Activated CD4-positive, CD25-positive, alpha-beta regulatory T cell treated with anti-CD3 and anti-CD28 coated beads, Interleukin-2, amount 50 U/mL, for 16 hours (primary cell): ENCODE data around the gene SUGCT.
"Not testable (repeated sequence)": the region's sequence is repeated elsewhere in the genome, so short reads cannot be mapped to it uniquely, and the experiment has no call there.

Experiments used
- DNase-seq: peaks from one replicate; pipeline ENCODE4 v3.0.0-alpha.2; 2020; ENCODE audit warnings: low read depth, low spot score

The SUGCT gene

GRCh38 chr7:40402661-40403060 is 267.9 kb downstream of the SUGCT start:
- no peak for DNase-seq

- no peak for DNase-seq
These were observed 269.1 kb downstream of the SUGCT start for GRCh38 chr7:40403703-40404476.

- DNase-seq: no peak
These were observed 271.2 kb downstream of the SUGCT start for GRCh38 chr7:40405991-40406390.

GRCh38 chr7:40412323-40412722 is 277.5 kb downstream of the SUGCT start:
- no peak for DNase-seq

GRCh38 chr7:40414704-40415103 is 279.9 kb downstream of the SUGCT start:
- not testable (repeated sequence) for DNase-seq

- DNase-seq: no peak
These were observed 283.6 kb downstream of the SUGCT start for GRCh38 chr7:40418448-40418847.

GRCh38 chr7:40418983-40419382 is 284.2 kb downstream of the SUGCT start:
- no peak for DNase-seq

GRCh38 chr7:40419806-40420205 is 285.0 kb downstream of the SUGCT start:
- no peak for DNase-seq

GRCh38 chr7:40421433-40421832 is 286.6 kb downstream of the SUGCT start:
- no peak for DNase-seq

- DNase-seq: no peak
These were observed 290.9 kb downstream of the SUGCT start for GRCh38 chr7:40425696-40426095.

GRCh38 chr7:40428421-40428820 is 293.6 kb downstream of the SUGCT start:
- DNase-seq: no peak

GRCh38 chr7:40429826-40430225 is 295.0 kb downstream of the SUGCT start:
- no peak for DNase-seq

GRCh38 chr7:40432046-40432445 is 297.2 kb downstream of the SUGCT start:
- DNase-seq: no peak

- no peak for DNase-seq
These were observed 301.9 kb downstream of the SUGCT start for GRCh38 chr7:40436710-40437109.

- no peak for DNase-seq
These were observed 302.7 kb downstream of the SUGCT start for GRCh38 chr7:40437498-40437897.

- no peak for DNase-seq
These were observed 303.3 kb downstream of the SUGCT start for GRCh38 chr7:40437936-40438634.

GRCh38 chr7:40439686-40440085 is 304.9 kb downstream of the SUGCT start:
- DNase-seq: no peak

- no peak for DNase-seq
These were observed 312.5 kb downstream of the SUGCT start for GRCh38 chr7:40447345-40447744.

- DNase-seq: no peak
These were observed 320.7 kb downstream of the SUGCT start for GRCh38 chr7:40455485-40455884.

GRCh38 chr7:40457776-40458480 is 323.1 kb downstream of the SUGCT start:
- no peak for DNase-seq

- no peak for DNase-seq
These were observed 328.6 kb downstream of the SUGCT start for GRCh38 chr7:40463446-40463845.
